Kidney (tissue), 14 donors: ENCODE measurements around the gene GRIA3. TPM values are rescaled to one million over a fixed set of nuclear protein-coding genes. Genes with fewer than 3 reads are reported as not detected.

Experiments
- DNase-seq, 5 donors: peaks; one replicate each; pipeline ENCODE4 v3.0.0-alpha.2; 2013 to 2020
- FAIRE-seq: peaks from 2 replicates; lab custom pipeline; 2012; peaks lifted over from hg19 to GRCh38; lab: Jason Lieb, UNC
- H3K27ac ChIP-seq, 2 donors: one replicate each; pipeline ENCODE4 v1.7.0; 2013; ENCODE audit warnings: low read depth in 2 of 2, low read length in 2 of 2, inconsistent platforms in 1 of 2
- H3K27me3 ChIP-seq: one replicate; pipeline ENCODE4 v1.7.1; 2013; ENCODE audit warnings: low read length, inconsistent platforms; ENCODE audit not compliant: control insufficient read depth, insufficient read depth
- H3K36me3 ChIP-seq, 3 donors: one replicate each; pipeline versions ENCODE4 v1.7.0 to v1.7.1; 2013; ENCODE audit warnings: low read length in 3 of 3, control low read depth in 1 of 3, inconsistent platforms in 1 of 3; ENCODE audit not compliant: insufficient read depth in 3 of 3, control insufficient read depth in 2 of 3
- H3K4me1 ChIP-seq, 3 donors: one replicate each; pipeline versions ENCODE4 v1.7.0 to v1.7.1; 2013; ENCODE audit warnings: low read length in 3 of 3, inconsistent platforms in 1 of 3, low read depth in 1 of 3; ENCODE audit not compliant: control insufficient read depth in 2 of 3, insufficient read depth in 2 of 3
- H3K4me3 ChIP-seq, 3 donors: one replicate each; pipeline versions ENCODE4 v1.7.0 to v1.8.1; 2013; ENCODE audit warnings: low read length in 3 of 3, control low read depth in 1 of 3, inconsistent platforms in 1 of 3
- H3K9ac ChIP-seq, 3 donors: one replicate each; pipeline versions ENCODE4 v1.7.0 to v1.7.1; 2013; ENCODE audit warnings: low read length in 3 of 3, control low read depth in 1 of 3, inconsistent platforms in 1 of 3
- H3K9me3 ChIP-seq, 3 donors: one replicate each; pipeline versions ENCODE4 v1.7.0 to v1.7.1; 2013; ENCODE audit warnings: low read length in 3 of 3, control low read depth in 1 of 3, inconsistent platforms in 1 of 3; ENCODE audit not compliant: control insufficient read depth in 2 of 3, insufficient read depth in 1 of 3
- intact Hi-C: fragments of 100-400 bp; cut with DNase I; formaldehyde crosslinking; loops from one replicate; pipeline ENCODE4 v1.11.1; 2022
- polyA plus RNA-seq: library from polyadenylated mRNA; stranded (reverse); fragments of 350-450 nt; fragmentation: Illumina TruSeq; extraction: RNeasy Lipid Tissue Mini Kit (QIAGEN cat#74804); gene quantifications from one replicate; pipeline ENCODE4 v1.2.3, GENCODE V29; 2014; ENCODE audit warnings: low read depth, low replicate concordance; ENCODE audit not compliant: insufficient read depth
- total RNA-seq: library from RNA; stranded (reverse); fragmentation: NEBNext Ultra II Directional; extraction: Animal tissue kit (Norgen Biotek cat#: 25700); gene quantifications from one replicate; pipeline ENCODE4 v1.2.1, GENCODE V29; 2021
- TF ChIP-seq, protein P1 (sequence below): IDR thresholded peaks from 3 replicates; pipeline ENCODE4 v1.5.1; 2012; ENCODE audit warnings: mild to moderate bottlenecking, moderate library complexity, borderline replicate concordance; ENCODE audit not compliant: insufficient read depth; ENCODE audit errors: extremely low read depth
- donor health status: control.
- donor health status: control.
- donor health status: control.
- donor health status: control.
- donor health status: control.
- donor health status: DM: yes; HTN: yes; CAD: no.
- donor health status: Normal renal cell carcinoma (clear cell type).

Gene GRIA3
- total and polyA plus RNA-seq, 2 donors from 2014 or later: 1.4 to 5.8 TPM

DNA sequence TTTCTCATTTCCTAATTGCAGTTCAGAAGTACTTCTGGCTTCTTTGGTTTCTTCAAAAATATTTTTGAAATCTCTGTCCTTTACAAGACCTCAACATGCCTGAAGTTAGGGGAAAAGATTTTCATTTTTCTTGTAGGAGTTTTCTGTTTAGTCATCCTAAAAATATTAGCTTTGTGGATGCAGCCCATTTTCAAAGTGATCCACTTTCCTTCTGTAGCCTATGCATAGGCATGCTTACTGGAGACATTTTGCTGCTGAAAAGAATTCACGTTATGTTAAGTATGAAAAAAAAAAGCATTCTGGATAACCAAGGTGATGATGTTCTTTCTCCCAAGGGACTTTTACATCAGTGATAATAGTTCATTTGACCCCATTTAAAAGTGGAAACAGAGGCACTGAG is 303.2 kb downstream of the GRIA3 start:
- intact Hi-C loops: no loop called here
- no peaks in the 10 kb centered on the region for H3K9me3 ChIP-seq
- H3K36me3 ChIP-seq: no peaks in the 10 kb centered on the region
- FAIRE-seq (no peak), DNase-seq (no peak)
- H3K4me1 ChIP-seq: no peaks in the 10 kb centered on the region
- no peak overlapping the region for H3K4me3 ChIP-seq
- H3K27me3 ChIP-seq: no peaks in the 10 kb centered on the region
- TF ChIP-seq, protein P1, sequence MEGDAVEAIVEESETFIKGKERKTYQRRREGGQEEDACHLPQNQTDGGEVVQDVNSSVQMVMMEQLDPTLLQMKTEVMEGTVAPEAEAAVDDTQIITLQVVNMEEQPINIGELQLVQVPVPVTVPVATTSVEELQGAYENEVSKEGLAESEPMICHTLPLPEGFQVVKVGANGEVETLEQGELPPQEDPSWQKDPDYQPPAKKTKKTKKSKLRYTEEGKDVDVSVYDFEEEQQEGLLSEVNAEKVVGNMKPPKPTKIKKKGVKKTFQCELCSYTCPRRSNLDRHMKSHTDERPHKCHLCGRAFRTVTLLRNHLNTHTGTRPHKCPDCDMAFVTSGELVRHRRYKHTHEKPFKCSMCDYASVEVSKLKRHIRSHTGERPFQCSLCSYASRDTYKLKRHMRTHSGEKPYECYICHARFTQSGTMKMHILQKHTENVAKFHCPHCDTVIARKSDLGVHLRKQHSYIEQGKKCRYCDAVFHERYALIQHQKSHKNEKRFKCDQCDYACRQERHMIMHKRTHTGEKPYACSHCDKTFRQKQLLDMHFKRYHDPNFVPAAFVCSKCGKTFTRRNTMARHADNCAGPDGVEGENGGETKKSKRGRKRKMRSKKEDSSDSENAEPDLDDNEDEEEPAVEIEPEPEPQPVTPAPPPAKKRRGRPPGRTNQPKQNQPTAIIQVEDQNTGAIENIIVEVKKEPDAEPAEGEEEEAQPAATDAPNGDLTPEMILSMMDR: no peak
- no peak overlapping the region for H3K9ac ChIP-seq
- H3K27ac ChIP-seq: no peak overlapping the region

DNA sequence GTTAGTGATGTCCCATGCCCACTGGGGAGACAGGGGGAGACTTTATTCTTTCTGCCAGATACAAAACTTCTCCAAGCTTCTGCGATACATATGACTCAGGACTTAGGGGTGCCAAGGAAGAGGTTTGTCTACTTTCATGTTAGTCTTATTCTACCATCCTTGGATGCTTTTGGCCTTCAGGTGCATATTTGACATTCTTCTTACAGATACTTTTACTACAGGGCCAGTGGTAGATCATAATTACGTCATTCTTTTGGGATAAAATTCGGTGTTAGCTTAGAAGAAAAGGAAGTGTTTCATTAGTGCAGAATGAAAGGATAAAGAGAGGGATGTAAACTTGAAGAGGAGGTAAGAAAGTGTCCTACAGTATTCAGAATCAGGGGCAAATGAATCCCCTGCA is 303.6 kb downstream of the GRIA3 start:
- no peaks in the 10 kb centered on the region for H3K4me1 ChIP-seq
- TF ChIP-seq, protein P1: no peak
- no peaks in the 10 kb centered on the region for H3K9me3 ChIP-seq
- intact Hi-C loops: no loop called here
- no peaks in the 10 kb centered on the region for H3K27me3 ChIP-seq
- no peak overlapping the region for H3K27ac ChIP-seq
- H3K4me3 ChIP-seq: no peak overlapping the region
- FAIRE-seq: no peak
- H3K9ac ChIP-seq: no peak overlapping the region
- DNase-seq: no peak
- no peaks in the 10 kb centered on the region for H3K36me3 ChIP-seq

DNA sequence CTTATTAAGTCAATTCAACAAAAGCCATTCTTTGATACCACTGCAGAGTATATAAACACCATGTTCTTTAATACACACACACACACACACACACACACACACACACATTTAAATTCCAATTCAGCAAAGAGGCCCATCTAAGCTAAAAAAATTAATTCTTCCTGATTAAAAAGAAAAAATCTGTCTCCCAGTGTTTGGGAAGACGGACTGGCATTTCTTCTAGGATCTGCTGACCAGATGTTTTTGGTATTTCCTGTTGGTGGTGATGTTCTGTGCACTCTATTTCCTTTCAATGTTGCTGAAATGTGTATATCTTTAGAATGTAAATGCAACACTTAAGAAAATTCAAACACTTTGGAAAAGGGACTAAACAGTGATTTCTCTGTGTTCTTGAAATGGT is 304.9 kb downstream of the GRIA3 start:
- Histone ChIP-seq H3K9me3 (no peaks in the 10 kb centered on the region), H3K9ac (no peak overlapping the region), H3K36me3 (no peaks in the 10 kb centered on the region), H3K4me3 (no peak overlapping the region), H3K27ac (no peak overlapping the region), H3K4me1 (no peaks in the 10 kb centered on the region), H3K27me3 (no peaks in the 10 kb centered on the region)
- TF ChIP-seq, protein P1: no peak
- DNase-seq: no peak
- intact Hi-C loops: no loop called here
- no peak for FAIRE-seq

DNA sequence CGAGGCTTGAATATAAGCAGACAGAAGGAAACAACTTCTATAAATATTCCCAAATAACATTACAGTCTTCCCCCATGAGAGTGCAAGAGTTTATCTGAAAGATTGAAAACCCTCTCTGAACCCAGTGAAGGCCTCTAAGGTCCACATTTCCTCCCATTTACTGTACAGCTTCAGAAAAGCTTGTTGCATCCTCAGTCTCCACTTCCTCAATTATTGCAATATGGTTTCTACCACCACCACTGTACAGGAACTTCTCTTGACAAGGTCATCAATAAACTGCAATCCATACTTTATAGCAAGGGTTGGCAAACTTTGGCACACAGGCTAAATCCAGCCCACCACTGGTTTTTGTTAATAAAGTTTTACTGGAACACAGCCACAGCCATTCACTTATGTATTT is 309.8 kb downstream of the GRIA3 start:
- no peak for DNase-seq
- Histone ChIP-seq H3K27ac (no peak overlapping the region), H3K9me3 (no peaks in the 10 kb centered on the region)

More for the DNA sequence above, 309.8 kb downstream of the GRIA3 start:
- TF ChIP-seq, protein P1: no peak
- no peak for FAIRE-seq
- Histone ChIP-seq H3K4me3 (no peak overlapping the region), H3K9ac (no peak overlapping the region), H3K36me3 (no peaks in the 10 kb centered on the region), H3K27me3 (no peaks in the 10 kb centered on the region), H3K4me1 (no peaks in the 10 kb centered on the region)
- intact Hi-C loops: no loop called here
